Eye (tissue), 1 donor: ENCODE data around the gene CNGA3.
"Not testable (repeated sequence)": the region's sequence is repeated elsewhere in the genome, so short reads cannot be mapped to it uniquely, and the experiment has no call there.

Experiments used
- DNase-seq: peaks from one replicate; pipeline ENCODE4 v3.0.0-alpha.2; 2015

Gene CNGA3

DNA sequence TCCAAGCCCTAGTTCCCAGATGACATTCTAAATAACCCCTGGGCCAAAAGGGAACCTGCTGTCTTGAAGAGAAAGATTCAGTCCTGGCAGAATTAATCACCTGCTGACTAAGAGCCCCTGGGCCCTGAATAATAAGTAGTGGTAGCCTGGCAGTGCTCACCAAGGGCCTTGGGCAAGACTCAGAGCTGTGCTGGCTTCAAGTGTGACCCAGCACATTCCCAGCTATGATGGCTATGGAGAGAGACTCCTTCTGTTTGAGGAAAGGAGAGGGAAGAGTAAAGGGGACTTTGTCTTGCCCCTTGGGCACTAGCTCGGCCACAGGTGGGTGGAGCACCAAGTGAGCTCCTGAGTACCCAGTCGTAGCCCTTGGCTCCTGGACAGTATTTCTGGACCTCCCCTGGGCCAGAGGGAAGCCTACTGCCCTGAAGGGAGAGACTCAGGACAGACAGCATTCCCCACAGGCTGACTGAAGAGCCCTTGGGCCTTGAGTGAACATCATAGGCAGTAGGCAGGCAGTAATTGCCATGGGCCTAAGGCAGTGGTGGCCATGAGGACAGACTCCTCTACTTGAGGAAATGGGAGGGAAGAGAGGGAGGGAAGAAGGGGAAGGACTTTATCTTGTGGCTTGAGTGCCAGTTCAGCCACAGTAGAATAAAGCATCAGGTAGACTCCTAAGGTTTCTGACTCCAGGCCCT is 58.4 kb downstream of the CNGA3 start:
- no peak for DNase-seq

DNA sequence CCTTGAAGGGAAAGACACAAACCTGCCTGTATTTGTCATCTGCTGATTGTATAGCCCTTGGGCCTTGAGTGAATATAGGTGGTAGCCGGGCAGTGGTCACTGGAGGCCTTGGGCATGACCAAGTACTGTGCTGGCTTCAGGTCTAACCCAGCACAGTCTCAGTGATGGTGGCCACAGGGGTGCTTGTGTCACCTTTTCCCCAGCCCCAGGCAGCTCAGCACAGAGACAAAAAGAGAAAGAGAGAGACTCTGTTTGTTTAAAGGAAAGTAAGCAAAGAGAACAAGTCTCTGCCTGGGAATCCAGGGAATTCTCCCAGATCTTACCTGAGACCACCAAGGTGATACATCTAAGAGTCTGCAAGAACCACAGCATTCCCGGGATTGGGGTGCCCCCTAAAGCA is 59.0 kb downstream of the CNGA3 start:
- DNase-seq, result no peak

- no peak for DNase-seq
These were observed 61.9 kb downstream of the CNGA3 start for GRCh38 chr2:98408155-98408554.

- peak; percentile 83 for DNase-seq
These were observed 66.6 kb downstream of the CNGA3 start for GRCh38 chr2:98412751-98413458.

DNA sequence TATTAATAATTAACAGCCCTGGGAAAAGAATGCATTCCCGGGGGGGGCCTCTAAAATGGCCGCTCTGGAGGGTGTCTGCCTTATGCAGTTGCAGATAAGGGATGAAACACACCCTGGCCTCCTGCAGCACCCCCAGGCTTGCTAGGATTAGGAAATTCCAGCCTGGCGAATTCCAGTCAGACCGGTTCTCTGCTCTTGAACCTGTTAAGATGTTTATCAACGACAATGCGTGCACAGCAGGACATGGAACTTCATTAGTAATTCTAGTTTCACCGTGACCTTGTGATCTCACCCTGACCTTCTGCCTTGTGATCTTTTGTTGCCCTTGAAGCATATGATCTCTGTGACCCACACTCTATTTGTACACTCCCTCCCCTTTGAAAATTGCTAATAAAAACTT is 68.0 kb downstream of the CNGA3 start:
- DNase-seq, result not testable (repeated sequence)

DNA sequence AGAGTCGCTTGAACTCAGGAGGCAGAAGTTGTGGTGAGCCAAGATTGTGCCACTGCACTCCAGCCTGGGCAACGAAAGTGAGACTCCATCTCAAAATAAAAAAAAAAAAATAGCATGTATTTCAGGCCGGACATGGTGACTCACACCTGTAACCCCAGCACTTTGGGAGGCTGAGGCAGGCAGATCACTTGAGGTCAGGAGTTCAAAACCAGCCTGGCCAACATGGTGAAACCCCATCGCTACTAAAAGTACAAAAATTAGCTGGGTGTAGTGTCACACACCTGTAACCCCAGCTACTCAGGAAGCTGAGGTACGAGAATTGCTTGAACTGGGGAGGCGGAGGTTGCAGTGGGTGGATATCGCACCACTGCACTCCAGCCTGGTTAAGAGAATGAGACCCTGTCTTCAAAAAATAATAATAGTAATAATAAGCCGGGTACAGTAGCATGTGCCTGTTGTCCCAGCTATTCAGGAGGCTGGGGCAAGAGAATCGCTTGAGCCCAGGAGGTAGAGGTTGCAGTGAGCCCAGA is 69.5 kb downstream of the CNGA3 start:
- not testable (repeated sequence) for DNase-seq

DNA sequence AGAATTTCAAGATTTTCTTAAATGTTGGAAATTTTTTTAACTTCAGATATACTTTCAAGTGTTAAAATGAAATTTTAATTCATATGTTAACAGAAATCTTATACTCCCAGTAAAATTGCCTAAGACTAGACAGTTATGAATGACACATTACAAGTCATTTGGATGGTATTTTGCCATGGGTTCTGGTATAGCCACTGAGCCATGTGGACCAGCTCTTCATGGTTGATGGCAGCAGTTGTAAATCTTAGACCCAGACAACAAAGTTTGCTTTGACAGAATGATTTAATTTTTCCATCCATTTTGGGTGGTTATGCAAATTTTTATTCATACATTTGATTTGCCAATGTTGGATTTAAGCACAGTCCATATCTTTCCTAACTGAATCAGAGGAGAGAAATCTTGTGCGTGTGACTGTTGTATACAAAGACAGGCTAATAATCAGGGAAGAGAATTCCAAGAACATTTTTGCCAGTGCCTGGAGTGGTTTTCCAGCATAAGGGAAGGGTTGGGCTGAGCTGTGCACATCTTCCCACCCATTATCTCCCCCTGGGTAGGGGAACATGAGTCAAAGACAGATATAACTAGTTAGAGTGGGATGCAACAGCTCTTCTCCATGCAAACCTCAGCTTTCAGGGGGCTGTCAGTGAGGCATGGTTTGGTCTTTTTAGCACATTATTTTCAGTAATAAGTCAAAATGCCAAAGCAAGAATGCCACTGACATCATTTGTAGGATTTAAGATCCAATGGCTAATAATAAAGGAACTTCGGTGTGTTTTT is 70.3 kb downstream of the CNGA3 start:
- DNase-seq, result no peak

GRCh38 chr2:98419544-98419943 is 73.3 kb downstream of the CNGA3 start:
- DNase-seq, result no peak

- DNase-seq, result no peak
These were observed 73.9 kb downstream of the CNGA3 start for GRCh38 chr2:98419977-98420725.

GRCh38 chr2:98422449-98422848 is 76.2 kb downstream of the CNGA3 start:
- no peak for DNase-seq

DNA sequence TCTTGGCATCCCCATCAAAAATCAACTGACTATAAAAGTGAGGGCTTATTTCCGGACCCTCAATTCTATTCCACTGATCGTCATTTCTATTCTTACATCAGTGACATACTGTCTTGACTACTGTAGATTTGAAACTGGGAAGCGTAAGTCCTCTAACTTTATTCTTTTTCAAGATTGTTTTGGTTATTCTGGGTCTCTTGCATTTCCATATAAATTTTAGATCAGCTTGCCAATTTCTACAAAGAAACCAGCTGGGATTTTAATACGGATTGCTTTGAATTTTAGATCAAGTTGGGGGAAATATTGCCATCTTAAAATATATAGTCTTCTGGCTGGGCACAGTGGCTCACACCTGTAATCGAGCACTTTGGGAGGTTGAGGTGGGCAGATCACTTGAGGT is 80.5 kb downstream of the CNGA3 start:
- DNase-seq, result no peak

DNA sequence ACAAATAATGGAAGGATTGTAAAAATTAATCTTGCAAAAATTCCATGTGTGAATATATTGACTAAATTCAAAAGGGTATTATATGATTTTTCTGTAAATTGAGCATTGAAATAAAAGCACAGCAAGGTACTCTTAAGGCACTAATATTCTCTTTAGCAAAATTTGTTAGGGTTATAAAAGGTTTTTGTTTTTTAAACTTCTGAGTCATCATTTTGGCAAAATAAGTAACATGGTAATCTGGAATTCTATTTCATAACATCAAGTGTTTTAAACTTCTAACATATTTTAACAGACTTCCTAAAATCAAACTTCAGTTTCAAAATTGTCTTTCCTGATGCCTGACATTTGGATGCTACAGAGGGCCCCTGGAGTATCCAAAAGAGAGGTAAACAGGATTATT is 85.9 kb downstream of the CNGA3 start:
- no peak for DNase-seq

GRCh38 chr2:98433363-98433964 is 87.2 kb downstream of the CNGA3 start:
- no peak for DNase-seq

DNA sequence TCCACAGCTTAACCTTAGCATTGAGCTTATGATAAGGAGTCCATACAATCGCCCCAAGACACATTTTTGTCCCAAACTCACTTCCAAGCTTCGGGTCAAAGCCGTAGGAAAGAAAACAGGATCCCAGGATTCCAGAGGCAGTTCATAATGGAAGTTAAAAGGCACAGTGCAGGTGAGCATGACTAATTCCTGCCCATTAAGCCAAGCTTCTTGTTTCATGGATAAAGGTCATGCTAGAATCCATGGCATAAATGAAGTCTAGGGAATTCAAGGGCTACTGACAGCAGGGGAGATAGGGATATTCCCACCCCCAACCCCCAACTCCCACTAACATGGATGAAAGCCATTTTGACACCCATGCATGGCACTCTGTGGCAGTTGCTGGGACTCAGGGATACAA is 88.2 kb downstream of the CNGA3 start:
- no peak for DNase-seq

DNA sequence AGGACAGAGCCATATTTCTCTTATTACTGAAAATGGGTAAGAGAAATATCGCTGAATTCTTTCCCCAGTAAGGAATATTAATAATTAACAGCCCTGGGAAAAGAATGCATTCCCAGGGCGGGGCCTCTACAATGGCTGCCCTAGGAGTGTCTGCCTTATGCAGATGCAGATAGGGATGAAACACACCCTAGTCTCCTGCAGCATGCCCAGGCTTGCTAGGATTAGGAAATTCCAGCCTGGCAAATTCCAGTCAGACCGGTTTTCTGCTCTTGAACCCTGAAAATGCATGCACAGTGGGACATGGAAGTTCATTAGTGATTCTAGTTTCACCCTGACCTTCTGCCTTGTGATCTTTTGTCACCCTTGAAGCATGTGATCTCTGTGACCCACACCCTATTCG is 89.4 kb downstream of the CNGA3 start:
- DNase-seq, result not testable (repeated sequence)

- no peak for DNase-seq
These were observed 90.5 kb downstream of the CNGA3 start for GRCh38 chr2:98436734-98437133.

GRCh38 chr2:98438190-98439133 is 92.2 kb downstream of the CNGA3 start:
- DNase-seq, result no peak

GRCh38 chr2:98441706-98442450 is 95.6 kb downstream of the CNGA3 start:
- DNase-seq, result no peak

DNA sequence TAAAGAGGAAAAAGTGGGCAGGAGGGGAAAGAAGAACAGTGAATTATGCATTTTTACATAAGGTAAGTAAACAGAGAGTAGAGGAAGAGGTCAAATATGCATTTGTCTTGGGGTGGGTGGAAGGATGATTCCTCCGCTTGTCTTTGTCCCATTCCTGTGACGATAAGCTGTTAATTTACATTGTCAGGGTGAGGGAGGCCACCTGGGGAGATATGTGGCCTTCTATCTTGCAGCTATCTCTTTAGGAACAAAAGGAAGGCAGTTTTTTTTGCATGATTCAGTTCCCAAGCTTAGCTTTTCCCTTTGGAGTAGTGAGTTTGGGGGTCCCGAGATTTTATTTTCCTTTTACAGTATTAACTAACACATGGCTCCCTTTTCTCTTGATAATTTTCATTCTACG is 96.2 kb downstream of the CNGA3 start:
- no peak for DNase-seq

- DNase-seq, result peak; percentile 95
These were observed 98.3 kb downstream of the CNGA3 start, which contains the start of gene INPP4A for GRCh38 chr2:98444436-98445176. TSS of gene INPP4A (plus strand) at chr2:98444858. CDS start at chr2:98520049, 75,191 bp downstream.
